Middle frontal gyrus (tissue), 1 donor: ENCODE results near the gene SMC6.

Source experiments
- DNase-seq: peaks from one replicate; pipeline ENCODE4 v3.0.0-alpha.2; 2015; ENCODE audit warnings: low spot score; ENCODE audit errors: extremely low spot score

Gene SMC6

GRCh38 chr2:17652681-17653394 is 100.8 kb downstream of the SMC6 start:
- DNase-seq: no peak

DNA sequence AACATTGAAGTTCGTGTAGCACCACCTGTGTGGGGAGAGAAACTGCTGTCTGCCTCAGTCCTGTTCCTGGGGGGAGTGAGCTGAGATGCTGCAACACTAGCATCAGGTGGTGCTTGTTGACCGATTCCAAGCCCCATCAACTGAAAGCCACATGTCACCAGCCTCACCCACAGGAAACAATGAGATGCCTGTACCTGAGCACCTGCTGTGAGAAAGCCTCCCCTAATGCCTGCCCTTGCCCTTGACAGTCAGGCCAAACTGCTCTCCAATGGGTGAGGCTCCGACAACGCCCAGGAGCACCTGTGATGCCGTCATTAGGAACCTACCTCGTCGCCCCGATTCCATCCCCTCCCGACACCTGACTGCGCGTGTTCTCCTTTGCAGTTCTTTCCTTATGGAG is 104.6 kb downstream of the SMC6 start:
- DNase-seq: no peak

- DNase-seq: no peak
These were observed 105.0 kb downstream of the SMC6 start for GRCh38 chr2:17648581-17648980.

DNA sequence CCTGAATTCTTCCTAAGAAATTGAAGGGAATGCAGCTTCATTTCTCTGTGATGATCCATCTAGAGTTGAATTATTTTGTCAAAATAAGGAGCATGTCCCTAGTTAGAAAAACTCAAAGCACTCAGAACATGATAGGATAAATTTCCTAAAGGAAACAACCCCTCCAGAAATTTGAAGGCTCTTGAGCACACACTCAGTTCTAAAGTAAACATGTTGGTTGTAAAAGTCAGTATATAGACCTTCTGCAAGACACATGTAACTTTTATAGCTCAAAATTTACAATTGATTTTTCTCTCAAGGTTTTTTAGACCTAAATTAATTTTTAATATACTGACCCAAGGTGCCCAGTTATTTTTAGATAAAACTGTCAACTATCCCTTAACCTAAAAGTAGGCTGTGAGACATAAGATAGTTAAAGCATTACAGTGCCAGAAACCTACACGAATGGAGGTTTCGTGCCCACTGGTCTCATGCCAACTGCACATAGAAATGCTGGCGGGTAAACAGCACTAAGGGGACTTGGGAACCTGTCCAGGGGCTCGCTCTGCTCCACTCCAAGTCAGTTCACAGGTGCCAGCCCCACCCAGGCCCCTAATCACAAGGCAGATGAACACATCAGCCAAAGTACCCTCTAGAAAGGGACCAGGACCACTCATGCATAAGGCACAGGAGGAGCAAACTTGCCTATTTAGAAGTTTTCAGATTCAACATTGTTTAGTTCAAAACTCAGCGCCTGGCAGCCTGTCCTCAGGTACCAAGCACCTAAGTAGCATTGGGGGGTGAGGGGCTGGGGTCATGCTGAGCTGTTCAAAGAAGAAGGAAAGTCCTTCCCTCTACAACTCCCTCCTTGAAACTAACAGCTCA is 106.5 kb downstream of the SMC6 start:
- DNase-seq: no peak

DNA sequence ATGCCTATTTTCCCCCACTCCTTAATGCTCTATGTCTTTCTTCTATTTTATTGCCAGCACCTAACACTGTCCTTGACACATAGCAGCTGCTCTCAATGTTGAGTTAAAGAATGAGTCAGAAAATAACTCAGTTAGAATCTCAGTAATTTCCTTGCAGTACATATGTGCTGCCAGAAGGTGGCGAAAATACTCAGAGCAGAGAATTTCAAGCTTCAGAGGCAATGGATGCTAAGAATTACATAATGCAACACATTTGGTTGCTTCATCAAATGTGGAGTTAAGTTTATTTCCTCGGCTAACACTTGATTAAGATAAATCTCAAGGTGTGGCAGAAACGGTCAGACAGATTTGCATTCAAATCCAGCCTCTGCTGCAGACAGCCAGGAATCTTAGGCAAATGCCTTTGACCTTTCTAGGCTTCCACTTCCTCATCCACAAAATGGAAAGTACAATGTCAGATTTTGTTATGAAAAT is 107.5 kb downstream of the SMC6 start:
- DNase-seq: peak; percentile 77

GRCh38 chr2:17644997-17645720 is 108.5 kb downstream of the SMC6 start:
- DNase-seq: no peak

DNA sequence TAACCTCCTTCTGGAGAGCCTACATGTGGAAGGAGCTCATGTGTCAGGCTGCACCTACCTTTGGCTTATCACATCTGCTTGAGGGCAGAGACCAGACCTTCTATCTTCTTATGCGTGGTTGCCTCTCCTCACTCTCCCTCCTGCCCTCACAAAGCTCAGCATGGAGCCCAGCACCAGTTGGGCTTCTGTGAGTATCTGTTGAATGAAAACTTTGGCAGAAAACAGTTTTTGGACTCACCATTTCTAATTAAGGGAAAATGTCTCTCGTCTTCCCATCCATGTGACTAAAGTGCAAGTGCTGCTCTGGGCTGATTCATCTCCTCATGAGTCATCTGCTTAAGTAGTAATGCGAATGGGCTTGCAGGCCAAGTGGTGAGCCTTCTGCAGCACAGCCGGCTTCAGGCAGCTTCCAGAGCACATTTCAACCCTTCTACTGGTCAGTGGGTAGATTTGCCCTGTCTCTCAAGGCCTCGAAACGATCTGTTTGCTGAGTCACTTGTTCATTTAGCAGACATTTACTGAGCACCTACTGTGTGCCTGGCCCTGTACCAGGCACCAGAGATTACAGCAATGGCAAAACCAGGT is 110.5 kb downstream of the SMC6 start:
- peak; percentile 44 for DNase-seq

GRCh38 chr2:17640406-17640805 is 113.2 kb downstream of the SMC6 start:
- no peak for DNase-seq

GRCh38 chr2:17638196-17638743 is 115.3 kb downstream of the SMC6 start:
- DNase-seq: peak; percentile 53

GRCh38 chr2:17637131-17637906 is 116.3 kb downstream of the SMC6 start:
- no peak for DNase-seq

GRCh38 chr2:17636257-17636656 is 117.4 kb downstream of the SMC6 start:
- no peak for DNase-seq

DNA sequence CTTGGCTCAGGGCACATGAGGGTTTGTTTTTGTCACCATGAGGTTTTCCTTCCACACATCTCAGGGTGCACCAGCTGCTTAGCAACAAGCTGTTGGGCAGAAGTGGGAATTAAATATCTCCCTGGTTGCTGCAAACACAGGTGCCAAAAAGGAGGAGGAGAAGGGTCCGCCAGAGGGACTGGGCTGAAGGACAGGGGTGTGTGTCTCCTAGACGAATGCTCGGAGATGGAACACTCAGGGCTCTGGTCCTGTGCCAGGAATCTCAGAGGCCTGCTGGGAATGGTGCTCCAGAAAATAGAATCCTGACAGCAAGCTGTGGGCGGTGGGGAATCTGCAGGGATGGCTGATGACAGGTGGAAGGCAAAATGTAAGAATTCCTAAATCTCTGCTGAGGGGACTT is 118.6 kb downstream of the SMC6 start:
- no peak for DNase-seq

DNA sequence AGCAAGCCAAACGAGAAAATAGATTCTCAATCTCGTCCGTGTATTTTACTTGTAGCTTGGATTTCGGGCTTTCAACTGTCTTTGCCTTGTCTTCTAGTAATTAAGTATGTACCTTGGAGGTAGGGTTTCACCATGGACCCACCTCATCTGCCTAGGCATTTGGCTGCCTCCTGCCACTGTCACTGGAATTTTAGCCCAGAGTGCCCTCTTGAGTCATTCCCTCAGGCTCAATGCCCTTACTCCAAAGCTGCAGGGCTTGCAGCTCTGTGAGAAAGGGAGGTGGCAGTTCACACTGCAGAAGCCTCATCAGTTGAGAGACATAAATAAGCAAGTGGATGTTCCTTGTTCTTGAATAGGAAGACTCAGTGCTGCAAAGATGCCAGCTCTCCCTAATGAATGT is 123.5 kb downstream of the SMC6 start:
- no peak for DNase-seq

DNA sequence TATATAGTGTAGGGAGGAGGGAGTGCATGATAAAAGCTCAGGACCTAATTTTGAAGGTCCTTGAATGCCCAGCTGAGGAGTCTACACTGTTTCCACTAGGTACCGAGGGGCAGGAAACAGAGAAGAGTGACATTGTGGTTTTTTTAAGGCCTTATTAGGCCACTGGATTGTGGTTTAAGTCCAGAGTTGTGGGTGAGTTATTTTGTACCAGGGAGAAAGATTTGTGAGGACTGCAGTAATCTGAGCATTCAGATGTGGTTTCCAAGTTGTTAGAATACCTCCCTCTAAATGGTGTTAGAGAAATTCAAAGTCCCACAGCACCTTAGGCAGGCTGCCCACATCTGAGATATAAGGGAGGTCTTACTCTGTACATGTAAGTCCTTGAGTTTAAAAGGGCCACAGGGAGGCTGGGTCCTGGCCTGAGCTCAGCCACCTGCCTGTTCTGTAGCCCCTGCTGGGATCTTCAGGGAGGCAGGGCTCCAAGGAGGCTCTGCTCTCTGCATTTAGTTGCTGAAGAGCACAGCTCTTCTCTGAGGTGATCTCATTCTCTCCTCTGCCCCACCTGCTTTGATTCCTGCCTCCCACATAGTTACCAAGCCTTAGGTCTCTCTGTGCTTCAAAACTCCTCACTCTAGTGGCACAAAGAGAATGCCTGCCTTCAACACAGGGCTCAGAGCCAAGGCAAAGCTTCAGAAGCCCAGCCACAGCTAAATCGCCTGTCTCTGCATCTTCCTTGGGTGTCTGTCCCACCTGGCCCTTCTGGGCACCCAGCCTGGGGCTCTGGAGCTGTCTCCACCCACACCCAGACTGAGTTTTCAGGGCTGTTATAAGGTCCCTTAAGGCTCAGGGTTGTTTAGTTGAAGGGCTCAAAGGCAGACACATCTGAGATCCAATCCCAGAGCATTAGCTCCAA is 125.0 kb downstream of the SMC6 start:
- DNase-seq: no peak

DNA sequence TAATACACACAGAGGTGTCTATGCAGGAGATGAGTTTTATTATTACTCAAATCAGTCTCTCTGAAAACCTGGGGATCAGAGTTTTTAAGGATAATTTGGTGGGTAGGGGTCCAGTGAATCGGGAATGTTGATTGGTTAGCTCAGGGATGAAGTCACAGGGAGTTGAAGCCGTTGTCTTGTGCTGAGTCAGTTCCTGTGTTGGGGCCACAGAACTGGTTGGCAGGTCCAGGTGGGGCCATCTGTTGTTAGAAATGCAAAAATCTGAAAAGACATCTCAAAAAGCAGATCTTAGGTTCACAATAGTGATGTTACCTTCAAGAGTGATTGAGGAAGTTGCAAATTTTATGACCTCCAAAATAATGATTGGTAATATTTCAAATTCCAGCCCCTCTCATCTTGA is 126.2 kb downstream of the SMC6 start:
- DNase-seq: no peak

DNA sequence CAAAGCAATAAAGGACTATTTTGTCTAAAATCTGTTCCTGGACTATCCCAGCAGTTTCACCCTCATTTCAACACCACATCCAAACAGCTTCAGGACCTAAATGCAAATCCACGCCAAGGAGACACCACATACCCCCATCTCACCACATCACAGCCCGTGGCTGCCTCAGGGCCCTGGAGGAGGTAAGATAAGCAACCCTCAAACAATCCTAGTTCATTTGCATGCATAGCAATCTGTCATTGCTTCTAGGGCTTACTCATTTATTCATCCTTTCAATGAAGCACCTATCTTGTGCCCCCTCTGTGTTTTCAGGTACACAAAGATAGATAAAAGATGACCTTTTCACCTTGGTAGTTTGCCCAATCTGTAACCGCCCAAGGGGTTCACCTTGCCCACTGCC is 126.6 kb downstream of the SMC6 start:
- no peak for DNase-seq

DNA sequence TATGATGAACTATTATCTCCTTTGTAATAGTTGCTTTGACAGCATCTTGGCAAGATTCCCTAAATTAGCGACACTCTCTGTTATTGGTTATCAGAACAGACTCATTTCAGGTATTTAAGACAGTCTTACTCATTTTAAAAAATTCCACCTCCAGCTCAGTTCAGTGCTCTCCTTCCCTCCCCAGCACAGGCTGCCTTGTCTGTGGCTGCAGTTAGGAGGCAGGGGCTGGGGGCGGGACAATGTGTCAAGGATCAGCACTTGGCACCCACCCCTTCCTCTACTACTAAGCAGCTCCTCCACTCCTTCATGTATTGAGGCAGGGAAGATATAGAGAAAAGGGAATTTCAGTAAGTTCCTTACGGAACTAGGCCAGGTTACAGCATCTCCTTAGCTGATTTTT is 128.2 kb downstream of the SMC6 start:
- DNase-seq: no peak

DNA sequence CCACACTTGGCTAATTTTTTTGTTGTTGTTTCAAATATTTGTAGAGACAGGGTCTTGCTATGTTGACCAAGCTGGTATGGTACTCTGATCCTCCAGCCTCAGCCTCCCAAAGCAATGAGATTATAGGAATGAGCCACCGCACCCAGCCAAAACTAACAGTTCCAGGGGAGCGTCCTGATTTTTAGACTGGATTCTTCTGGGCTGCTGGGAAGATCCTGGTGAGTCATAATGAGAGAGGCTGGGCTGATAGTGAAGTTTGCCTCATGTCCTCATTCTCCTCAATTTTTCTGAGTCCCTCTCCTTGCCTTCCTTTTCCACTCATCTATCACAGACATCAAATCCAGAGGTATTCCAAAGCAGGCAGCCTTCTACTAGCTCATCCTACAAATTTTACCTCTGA is 131.8 kb downstream of the SMC6 start:
- no peak for DNase-seq

DNA sequence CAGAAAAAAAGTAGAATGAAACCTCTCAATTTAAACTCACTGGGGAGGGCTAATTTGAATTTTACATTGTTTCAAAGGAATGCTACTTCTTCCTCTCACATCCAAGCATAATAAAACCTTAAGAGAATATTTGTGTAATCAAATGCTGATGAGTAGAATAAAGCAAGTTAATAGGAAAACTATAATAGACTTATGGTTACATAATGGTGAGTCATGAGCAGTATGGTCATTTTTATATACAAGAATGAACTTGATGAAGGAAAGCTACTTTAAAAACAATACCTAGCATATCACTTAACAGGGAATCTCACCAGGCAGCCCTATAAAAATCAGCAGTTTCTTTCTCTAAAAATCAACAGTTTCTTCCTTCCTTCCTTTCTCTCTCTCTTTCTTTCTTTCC is 132.8 kb downstream of the SMC6 start:
- no peak for DNase-seq

DNA sequence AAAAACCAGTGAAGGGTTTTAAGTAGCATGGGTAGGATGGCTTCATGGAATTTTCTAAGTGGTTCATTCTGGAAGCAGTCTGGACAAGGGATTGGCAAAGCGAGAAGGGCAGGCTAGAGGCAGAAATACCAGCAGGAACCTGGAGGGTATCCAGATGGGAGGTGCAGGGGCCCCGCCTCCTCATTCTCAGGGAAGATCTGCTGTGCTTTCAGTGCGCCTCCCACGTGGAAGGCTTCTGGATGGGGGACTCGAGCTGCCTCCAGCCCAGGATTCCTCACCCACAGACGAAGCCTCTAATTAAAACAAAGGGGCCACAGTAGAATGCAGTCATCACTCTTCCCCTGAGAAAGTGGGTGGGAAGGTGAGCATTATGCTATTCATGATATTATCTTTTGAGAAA is 133.3 kb downstream of the SMC6 start:
- no peak for DNase-seq
